ENCODE results near the gene PAQR8. TPM values are rescaled to one million over a fixed set of nuclear protein-coding genes. Genes with fewer than 3 reads are reported as not detected.
A peak's percentile ranks its signal among the peaks of the same experiment; 100 is the strongest.

PAQR8 gene
- total and polyA plus RNA-seq, 2 of the 13 experiments (the other 11 are each of a cell fraction or from before 2014, with no cell fraction given): 37.7 to 50.7 TPM

GRCh38 chr6:52363228-52363867 lies 1.4 kb downstream of the PAQR8 start (continued):
- TF ChIP-seq PRDM4 (CRISPR knock-in tag; IDR thresholded peaks at IDR 0.05; ENCODE audit: borderline replicate concordance) (no peak), ZNF207 (IDR thresholded peaks at IDR 0.05; ENCODE audit: borderline replicate concordance) (no peak), MIXL1 (CRISPR knock-in tag; IDR thresholded peaks at IDR 0.05) (no peak; the same call in 1 of the 2 replicates), SRSF1 (optimal IDR thresholded peaks at IDR 0.05; ENCODE audit: low read depth, low read length) (no peak), ZNF709 (CRISPR knock-in tag; IDR thresholded peaks at IDR 0.05) (no peak), PBX3 (CRISPR knock-in tag; IDR thresholded peaks at IDR 0.05; ENCODE audit: borderline replicate concordance) (no peak), ZNF646 (CRISPR knock-in tag; IDR thresholded peaks at IDR 0.05) (no peak; the same call in 1 of the 2 replicates), ZNF788 (CRISPR knock-in tag; IDR thresholded peaks at IDR 0.05; ENCODE audit: borderline replicate concordance) (no peak), ZNF441 (CRISPR knock-in tag; IDR thresholded peaks at IDR 0.05; ENCODE audit: borderline replicate concordance) (no peak), NAIF1 (CRISPR knock-in tag; IDR thresholded peaks at IDR 0.05; ENCODE audit: borderline replicate concordance) (no peak), ZNF782 (CRISPR knock-in tag; IDR thresholded peaks at IDR 0.05; ENCODE audit: borderline replicate concordance) (no peak), MTF2 (CRISPR knock-in tag; IDR thresholded peaks at IDR 0.05; ENCODE audit: borderline replicate concordance) (0 out of 2 replicates have a peak, but pooled peaks have one; percentile 51), RXRA (CRISPR knock-in tag; IDR thresholded peaks at IDR 0.05) (peak; percentile 93; the same call in 1 of the 2 replicates), JUN (CRISPR knock-in tag; IDR thresholded peaks at IDR 0.05) (no peak; the same call in 1 of the 2 replicates), HMG20A (CRISPR knock-in tag; IDR thresholded peaks at IDR 0.05; ENCODE audit: borderline replicate concordance) (peak; percentile 79; the same call in 1 of the 2 replicates), HOXA5 (CRISPR knock-in tag; IDR thresholded peaks at IDR 0.05) (0 out of 2 replicates have a peak, but pooled peaks have one; percentile 32)
